DMS153 treated with DMSO at 0.1 percent for 48 hours (cell line): ENCODE measurements around the gene NSMCE1.
"Not testable (repeated sequence)": the region's sequence is repeated elsewhere in the genome, so short reads cannot be mapped to it uniquely, and the experiment has no call there.

Experiments
- DNase-seq: peaks from one replicate; lab custom pipeline; 2025; ENCODE audit not compliant: unreplicated experiment; lab: John Stamatoyannopoulos, UW

NSMCE1 gene

GRCh38 chr16:27303256-27304100 is 34.9 kb upstream of the NSMCE1 start:
- no peak for DNase-seq

- no peak for DNase-seq
Observed at GRCh38 chr16:27302126-27302525, 33.6 kb upstream of the NSMCE1 start.

- DNase-seq = no peak
Observed at GRCh38 chr16:27301236-27301861, 32.8 kb upstream of the NSMCE1 start.

- DNase-seq = no peak
Observed at GRCh38 chr16:27298132-27298531, 29.6 kb upstream of the NSMCE1 start.

- no peak for DNase-seq
Observed at GRCh38 chr16:27293343-27293742, 24.8 kb upstream of the NSMCE1 start.

- no peak for DNase-seq
Observed at GRCh38 chr16:27291722-27292240, 23.2 kb upstream of the NSMCE1 start.

- no peak for DNase-seq
Observed at GRCh38 chr16:27291106-27291505, 22.5 kb upstream of the NSMCE1 start.

- DNase-seq = no peak
Observed at GRCh38 chr16:27290562-27290961, 22.0 kb upstream of the NSMCE1 start.

GRCh38 chr16:27289669-27290068 is 21.1 kb upstream of the NSMCE1 start:
- no peak for DNase-seq

- DNase-seq = not testable (repeated sequence)
Observed at GRCh38 chr16:27288313-27288712, 19.7 kb upstream of the NSMCE1 start.

- DNase-seq = no peak
Observed at GRCh38 chr16:27287887-27288286, 19.3 kb upstream of the NSMCE1 start.

- no peak for DNase-seq
Observed at GRCh38 chr16:27287051-27287811, 18.7 kb upstream of the NSMCE1 start.

GRCh38 chr16:27286451-27286850 is 17.9 kb upstream of the NSMCE1 start:
- DNase-seq = no peak

GRCh38 chr16:27285676-27286196 is 17.2 kb upstream of the NSMCE1 start:
- DNase-seq = no peak

- DNase-seq = no peak
Observed at GRCh38 chr16:27284865-27285675, 16.5 kb upstream of the NSMCE1 start.

- DNase-seq = no peak
Observed at GRCh38 chr16:27281243-27281642, 12.7 kb upstream of the NSMCE1 start.

- DNase-seq = no peak
Observed at GRCh38 chr16:27275394-27275793, 6.8 kb upstream of the NSMCE1 start.

GRCh38 chr16:27274424-27274874 is 5.9 kb upstream of the NSMCE1 start:
- not testable (repeated sequence) for DNase-seq

- DNase-seq = no peak
Observed at GRCh38 chr16:27273670-27274423, 5.3 kb upstream of the NSMCE1 start.

GRCh38 chr16:27273330-27273669 is 4.7 kb upstream of the NSMCE1 start:
- DNase-seq = no peak
